B cell (primary cell): ENCODE measurements around the gene MICOS13. TPM values are rescaled to one million over a fixed set of nuclear protein-coding genes. Genes with fewer than 3 reads are reported as not detected.

Source experiments
- ATAC-seq: fragments of 200-7000 bp; cut with Tn5 transposase; one replicate; pipeline ENCODE4 v1.10.0; 2021; ENCODE audit warnings: low read depth, mild to moderate bottlenecking, moderate number of reproducible peaks, moderate library complexity
- CTCF ChIA-PET: fragments of 350-600 bp; sonication (Branson Sonifier 250); formaldehyde crosslinking; loops from one replicate; lab custom pipeline; 2021; ENCODE audit warnings: antibody characterized with exemption, inconsistent platforms; lab: Charles Lee
- POLR2A ChIA-PET: fragments of 350-600 bp; sonication (Branson Sonifier 250); formaldehyde crosslinking; loops from one replicate; lab custom pipeline; 2021; ENCODE audit warnings: antibody characterized with exemption; lab: Charles Lee
- DNase-seq: peaks from one replicate; pipeline ENCODE4 v3.0.0; 2013
- H2AFZ ChIP-seq: 2 replicates; pipeline ENCODE4 v1.6.1; 2012; ENCODE audit warnings: mild to moderate bottlenecking, low read depth, low read length; ENCODE audit not compliant: insufficient read depth, poor library complexity, severe bottlenecking
- H3K27ac ChIP-seq, 2 donors: 1 replicate in 1 of 2; 2 replicates in 1 of 2; pipeline ENCODE4 v1.5.1; 2012 to 2013; ENCODE audit warnings: low read length in 2 of 2, mild to moderate bottlenecking in 2 of 2, moderate library complexity in 1 of 2
- H3K27me3 ChIP-seq, 4 experiments: fragments of 200-600 bp in 1 of 4; sonication (generic) in 1 of 4; replicated peaks in 1 of 4; 1 replicate in 2 of 4; 2 replicates in 2 of 4; pipeline versions ENCODE4 v1.6.1 to v1.7.0; 2013 to 2016; ENCODE audit warnings: low read length in 3 of 4, mild to moderate bottlenecking in 2 of 4, mixed read lengths in 1 of 4, moderate library complexity in 1 of 4; ENCODE audit not compliant: insufficient read depth in 4 of 4, control insufficient read depth in 3 of 4; ENCODE audit errors: control extremely low read depth in 1 of 4
- H3K36me3 ChIP-seq, 2 experiments: replicated peaks in 1 of 2; 1 replicate in 1 of 2; 2 replicates in 1 of 2; pipeline versions ENCODE4 v1.6.1 to v1.7.1; 2013; ENCODE audit warnings: low read length in 1 of 2; ENCODE audit not compliant: insufficient read depth in 2 of 2, control insufficient read depth in 1 of 2; ENCODE audit errors: control extremely low read depth in 1 of 2, extremely low read depth in 1 of 2
- H3K4me1 ChIP-seq, 2 donors: fragments of 200-600 bp in 1 of 2; sonication (generic) in 1 of 2; 1 replicate in 1 of 2; 2 replicates in 1 of 2; pipeline versions ENCODE4 v1.5.1 to v1.6.1; 2013 to 2017; ENCODE audit warnings: low read length in 2 of 2; ENCODE audit not compliant: control insufficient read depth in 2 of 2, insufficient read depth in 2 of 2
- H3K4me2 ChIP-seq: replicated peaks from 2 replicates; pipeline ENCODE3; 2012; ENCODE audit warnings: mild to moderate bottlenecking, low read depth, low read length; ENCODE audit not compliant: poor library complexity, severe bottlenecking
- H3K4me3 ChIP-seq, 5 experiments: fragments of 200-600 bp in 1 of 5; sonication (generic) in 1 of 5; 1 replicate in 3 of 5; 2 replicates in 2 of 5; pipeline versions ENCODE4 v1.5.1 to v1.7.0; 2011 to 2016; ENCODE audit warnings: low read length in 4 of 5, mild to moderate bottlenecking in 4 of 5, low read depth in 2 of 5, control low read depth in 1 of 5, moderate library complexity in 1 of 5; ENCODE audit not compliant: insufficient read depth in 1 of 5; ENCODE audit errors: control extremely low read depth in 1 of 5, extremely low read depth in 1 of 5
- H3K79me2 ChIP-seq: fragments of 200-600 bp; sonication (generic); one replicate; pipeline ENCODE4 v1.6.0; 2016; ENCODE audit warnings: low read length; ENCODE audit not compliant: control insufficient read depth, insufficient read depth
- H3K9ac ChIP-seq: fragments of 200-600 bp; sonication (generic); 2 replicates; pipeline ENCODE4 v1.6.1; 2017; ENCODE audit warnings: mild to moderate bottlenecking, low read length, moderate library complexity
- H3K9me3 ChIP-seq, 3 donors: one replicate each; pipeline versions ENCODE4 v1.6.1 to v1.7.1; 2013; ENCODE audit warnings: low read length in 2 of 3; ENCODE audit not compliant: control insufficient read depth in 2 of 3, insufficient read depth in 1 of 3; ENCODE audit errors: control extremely low read depth in 1 of 3
- H4K20me1 ChIP-seq: 2 replicates; pipeline ENCODE4 v1.6.0; 2012; ENCODE audit warnings: mild to moderate bottlenecking, low read length; ENCODE audit not compliant: insufficient read depth, control insufficient read depth, poor library complexity, severe bottlenecking
- H3K27ac Mint-ChIP-seq: one replicate; pipeline ENCODE4 v1.8.0; 2021; ENCODE audit warnings: mixed read lengths
- H3K27me3 Mint-ChIP-seq: one replicate; pipeline ENCODE4 v1.8.0; 2021; ENCODE audit warnings: mixed read lengths
- H3K4me1 Mint-ChIP-seq: one replicate; pipeline ENCODE4 v1.8.0; 2021; ENCODE audit warnings: mixed read lengths
- H3K4me3 Mint-ChIP-seq: one replicate; pipeline ENCODE4 v1.8.0; 2021; ENCODE audit warnings: mixed read lengths
- H3K9me3 Mint-ChIP-seq: one replicate; pipeline ENCODE4 v1.8.0; 2022; ENCODE audit warnings: mixed read lengths; ENCODE audit not compliant: insufficient read depth
- EZH2 ChIP-seq: IDR thresholded peaks from 2 replicates; pipeline ENCODE4 v1.6.1; 2012; ENCODE audit warnings: borderline replicate concordance, low read depth, mild to moderate bottlenecking, moderate library complexity, low read length; ENCODE audit not compliant: insufficient read depth, poor library complexity, severe bottlenecking
- WGBS: methylation state at CpG from one replicate; pipeline ENCODE4 v1.1.5; 2013; ENCODE audit warnings: missing lambda C conversion rate; ENCODE audit not compliant: insufficient coverage; 5-methylcytosine and 5-hydroxymethylcytosine counted together
- intact Hi-C: fragments of 100-400 bp; cut with micrococcal nuclease; formaldehyde crosslinking; loops from one replicate; pipeline ENCODE4 v1.10.0; 2022
- polyA plus RNA-seq: library from polyadenylated mRNA; depleted of rRNA; stranded (reverse); fragments of >200 nt; gene quantifications from 2 replicates; pipeline ENCODE4 v1.2.3, GENCODE V29; 2012
- total RNA-seq, 2 donors: library from RNA; stranded (reverse); fragments of 120-200 nt in 1 of 2; gene quantifications; 1 replicate in 1 of 2; 2 replicates in 1 of 2; pipeline versions ENCODE4 v1.2.3 to v1.2.4, GENCODE V29; 2013 to 2022
- TF ChIP-seq, protein P1 (sequence below): fragments of 200-600 bp; IDR thresholded peaks from one replicate; pipeline ENCODE4 v1.8.0; 2022; ENCODE audit warnings: antibody characterized with exemption, mild to moderate bottlenecking

MICOS13 gene
- total and polyA plus RNA-seq, 2 donors (not counting 1 experiment from before 2014, with no cell fraction given): 30.8 to 41.9 TPM

DNA sequence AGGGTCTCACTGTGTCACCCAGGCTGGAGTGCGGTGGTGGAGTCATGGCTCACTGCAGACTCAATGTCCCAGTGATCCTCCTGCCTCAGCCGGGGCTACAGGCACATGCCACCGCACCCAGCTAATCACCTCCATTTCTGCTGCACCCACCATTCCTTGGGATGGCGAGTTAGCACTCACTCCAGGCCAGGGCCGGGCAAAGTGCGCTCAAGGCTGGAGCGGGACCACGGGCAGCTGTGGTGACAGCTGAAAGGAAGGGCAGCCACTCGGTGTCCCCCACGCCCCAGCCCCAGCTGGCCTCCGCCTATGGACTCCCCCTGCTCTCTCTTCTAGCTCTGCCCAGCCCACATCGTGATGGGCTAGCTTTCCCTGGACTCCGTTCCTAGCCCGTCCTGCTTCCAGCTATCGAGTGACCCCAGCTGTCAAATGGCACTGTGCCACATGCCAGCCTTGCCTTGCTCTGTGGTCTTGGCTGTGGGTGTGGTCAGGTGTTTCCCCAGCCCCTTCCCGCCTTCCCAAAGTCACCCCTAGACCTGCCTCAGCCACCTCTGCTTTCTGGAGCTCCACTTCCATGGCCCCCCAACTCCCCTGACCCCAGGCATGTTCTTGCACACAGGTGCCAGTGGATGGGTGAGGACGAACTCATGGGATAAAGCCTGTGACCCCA, 4.1 kb downstream of the MICOS13 start:
- POLR2A ChIA-PET: no interaction called here
- H3K79me2 ChIP-seq: peaks cover 12% of the 10 kb centered on the region

DNA sequence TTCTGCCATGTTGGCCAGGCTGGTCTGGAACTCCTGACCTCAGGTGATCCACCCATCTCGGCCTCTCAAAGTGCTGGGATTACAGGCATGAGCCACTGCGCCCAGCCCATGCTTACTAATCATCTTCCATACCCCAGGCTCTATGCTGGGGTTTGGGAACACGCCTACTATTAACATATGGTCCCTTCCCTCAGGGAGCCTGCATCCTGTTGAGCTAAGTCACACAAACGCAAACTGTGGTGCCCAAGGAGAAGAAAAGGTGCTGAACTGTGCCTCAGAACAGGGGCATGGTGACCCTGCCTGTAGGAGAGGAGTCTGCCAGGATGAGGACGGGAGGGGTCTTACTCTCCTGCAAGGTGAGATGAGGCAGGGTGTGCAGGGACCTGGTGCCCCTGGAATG, 5.6 kb downstream of the MICOS13 start:
- TF ChIP-seq, protein P1, sequence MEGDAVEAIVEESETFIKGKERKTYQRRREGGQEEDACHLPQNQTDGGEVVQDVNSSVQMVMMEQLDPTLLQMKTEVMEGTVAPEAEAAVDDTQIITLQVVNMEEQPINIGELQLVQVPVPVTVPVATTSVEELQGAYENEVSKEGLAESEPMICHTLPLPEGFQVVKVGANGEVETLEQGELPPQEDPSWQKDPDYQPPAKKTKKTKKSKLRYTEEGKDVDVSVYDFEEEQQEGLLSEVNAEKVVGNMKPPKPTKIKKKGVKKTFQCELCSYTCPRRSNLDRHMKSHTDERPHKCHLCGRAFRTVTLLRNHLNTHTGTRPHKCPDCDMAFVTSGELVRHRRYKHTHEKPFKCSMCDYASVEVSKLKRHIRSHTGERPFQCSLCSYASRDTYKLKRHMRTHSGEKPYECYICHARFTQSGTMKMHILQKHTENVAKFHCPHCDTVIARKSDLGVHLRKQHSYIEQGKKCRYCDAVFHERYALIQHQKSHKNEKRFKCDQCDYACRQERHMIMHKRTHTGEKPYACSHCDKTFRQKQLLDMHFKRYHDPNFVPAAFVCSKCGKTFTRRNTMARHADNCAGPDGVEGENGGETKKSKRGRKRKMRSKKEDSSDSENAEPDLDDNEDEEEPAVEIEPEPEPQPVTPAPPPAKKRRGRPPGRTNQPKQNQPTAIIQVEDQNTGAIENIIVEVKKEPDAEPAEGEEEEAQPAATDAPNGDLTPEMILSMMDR: no peak
- TF ChIP-seq EZH2: no peak
- no peaks in the 10 kb centered on the region for H4K20me1 ChIP-seq
- no peak overlapping the region for H2AFZ ChIP-seq
- intact Hi-C loops: no loop called here
- DNase-seq (no peak), ATAC-seq (no peak)
- peaks cover 7% of the 10 kb centered on the region for H3K79me2 ChIP-seq
- no peaks in the 10 kb centered on the region for H3K27me3 Mint-ChIP-seq
- no peak overlapping the region for H3K4me2 ChIP-seq
- H3K36me3 ChIP-seq: peaks cover 0 to under 1% of the 10 kb centered on the region in 2 experiments
- WGBS: 85% methylated on average over 4 of the region's 5 CpGs
- ChIA-PET POLR2A (no interaction called here), CTCF (no interaction called here)
- H3K4me3 ChIP-seq: no peak overlapping the region
- no peaks in the 10 kb centered on the region for H3K27me3 ChIP-seq
- no peak overlapping the region for H3K27ac Mint-ChIP-seq
- no peak overlapping the region for H3K4me3 Mint-ChIP-seq
- H3K27ac ChIP-seq: no peak overlapping the region
- peaks cover 5 to 7% of the 10 kb centered on the region in 2 donors for H3K4me1 ChIP-seq
- no peaks in the 10 kb centered on the region for H3K9me3 Mint-ChIP-seq
- peaks cover 5% of the 10 kb centered on the region for H3K4me1 Mint-ChIP-seq
- no peak overlapping the region for H3K9ac ChIP-seq
- H3K9me3 ChIP-seq: no peaks in the 10 kb centered on the region

More for the DNA sequence above, 4.1 kb downstream of the MICOS13 start:
- H3K4me2 ChIP-seq: no peak overlapping the region
- CTCF ChIA-PET: interaction anchor here (1.3 kb wide), 1 partner anchor 11 kb away, joined by 4 read pairs; no protein-coding TSS in a partner anchor
- WGBS: 89% methylated on average over 11 of the region's 17 CpGs
- no peak overlapping the region for H3K9ac ChIP-seq
- H3K4me1 ChIP-seq: peaks cover 11 to 15% of the 10 kb centered on the region in 2 donors
- ATAC-seq (no peak), DNase-seq (no peak)
- H3K4me3 Mint-ChIP-seq: no peak overlapping the region
- no peak overlapping the region for H3K27ac ChIP-seq
- H2AFZ ChIP-seq: no peak overlapping the region
- no peak overlapping the region for H3K27ac Mint-ChIP-seq
- no peaks in the 10 kb centered on the region for H3K27me3 Mint-ChIP-seq
- no peaks in the 10 kb centered on the region for H3K36me3 ChIP-seq
- no peaks in the 10 kb centered on the region for H3K27me3 ChIP-seq
- no peaks in the 10 kb centered on the region for H4K20me1 ChIP-seq
- no peak overlapping the region for H3K4me3 ChIP-seq
- H3K9me3 Mint-ChIP-seq: no peaks in the 10 kb centered on the region
- H3K9me3 ChIP-seq: peaks cover 0 to 2% (median 0%) of the 10 kb centered on the region in 3 donors
- TF ChIP-seq, protein P1: no peak
- no peak for TF ChIP-seq EZH2
- peaks cover 14% of the 10 kb centered on the region for H3K4me1 Mint-ChIP-seq
- intact Hi-C loops: no loop called here
